Spleen (tissue), 11 donors: ENCODE results near the gene GNG10. TPM values are rescaled to one million over a fixed set of nuclear protein-coding genes. Genes with fewer than 3 reads are reported as not detected.

Source experiments
- DNase-seq: peaks from one replicate; pipeline ENCODE4 v3.0.0-alpha.2; 2020
- H3K27ac ChIP-seq, 8 donors: fragments of 200-600 bp; sonication (generic) in 7 of 8; 1 replicate in 4 of 8; 2 replicates in 4 of 8; pipeline versions ENCODE4 v1.5.0 to v1.8.0; 2016 to 2021; ENCODE audit warnings: inconsistent platforms in 4 of 8, mild to moderate bottlenecking in 4 of 8, moderate library complexity in 1 of 8
- H3K27me3 ChIP-seq, 7 donors: fragments of 200-600 bp; sonication (generic) in 6 of 7; replicated peaks in 1 of 7; 1 replicate in 4 of 7; 2 replicates in 3 of 7; pipeline versions ENCODE4 v1.5.0 to v1.8.0; 2016 to 2021; ENCODE audit warnings: inconsistent platforms in 3 of 7, mild to moderate bottlenecking in 1 of 7
- H3K36me3 ChIP-seq, 6 donors: fragments of 200-600 bp; sonication (generic) in 5 of 6; 1 replicate in 4 of 6; 2 replicates in 2 of 6; pipeline versions ENCODE4 v1.5.0 to v1.8.0; 2016 to 2021; ENCODE audit warnings: inconsistent platforms in 2 of 6
- H3K4me1 ChIP-seq, 6 donors: fragments of 200-600 bp; sonication (generic) in 5 of 6; 1 replicate in 3 of 6; 2 replicates in 3 of 6; pipeline versions ENCODE4 v1.5.0 to v1.8.0; 2016 to 2021; ENCODE audit warnings: inconsistent platforms in 3 of 6
- H3K4me3 ChIP-seq, 8 donors: fragments of 200-600 bp; sonication (generic) in 7 of 8; 1 replicate in 4 of 8; 2 replicates in 4 of 8; pipeline versions ENCODE4 v1.5.0 to v1.8.0; 2016 to 2021; ENCODE audit warnings: inconsistent platforms in 4 of 8, mild to moderate bottlenecking in 4 of 8, moderate library complexity in 2 of 8
- H3K9me3 ChIP-seq, 8 donors: fragments of 200-600 bp; sonication (generic) in 7 of 8; 1 replicate in 4 of 8; 2 replicates in 4 of 8; pipeline versions ENCODE4 v1.5.0 to v1.8.0; 2016 to 2021; ENCODE audit warnings: inconsistent platforms in 4 of 8
- POLR2A ChIP-seq, 3 donors: fragments of 450-650 bp; IDR thresholded peaks; one replicate each; pipeline ENCODE4 v1.5.1; 2017; ENCODE audit warnings: antibody characterized with exemption in 3 of 3, mild to moderate bottlenecking in 1 of 3
- POLR2AphosphoS5 ChIP-seq, 3 donors: sonication (generic); formaldehyde crosslinking; IDR thresholded peaks; one replicate each; pipeline ENCODE4 v1.5.1; 2017; ENCODE audit warnings: antibody characterized with exemption in 3 of 3
- WGBS, 5 donors: extraction: QIAGEN DNeasy Blood & Tissue Kit in 3 of 5; methylation state at CpG; one replicate each; pipeline versions ENCODE4 v1.1.5 to v1.1.7; 2013 to 2018; 5-methylcytosine and 5-hydroxymethylcytosine counted together
- intact Hi-C: fragments of 100-400 bp; cut with DNase I; formaldehyde crosslinking; loops from one replicate; pipeline ENCODE4 v1.15.0; 2023; ENCODE audit warnings: low total_unique reads
- polyA plus RNA-seq, 3 donors: library from polyadenylated mRNA; stranded (reverse); fragments of 200-250 nt; gene quantifications; one replicate each; pipeline ENCODE4 v1.2.1, GENCODE V29; 2013
- total RNA-seq, 7 donors: library from RNA; depleted of rRNA in 3 of 7; stranded (reverse); fragments of >200 nt in 3 of 7; fragmentation: NEBNext Ultra II Directional in 4 of 7; extraction: Animal tissue kit (Norgen Biotek cat#: 25700) in 4 of 7; gene quantifications; one replicate each; pipeline versions ENCODE4 v1.1.0 to v1.2.1, GENCODE V29; 2016 to 2021
- TF ChIP-seq, protein P1 (sequence below), 11 experiments: fragments of 200-600 bp in 7 of 11; fragments of 450-650 bp in 4 of 11; sonication (generic) in 4 of 11; IDR thresholded peaks in 8 of 11; conservative IDR thresholded peaks in 3 of 11; 1 replicate in 7 of 11; 2 replicates in 4 of 11; pipeline versions ENCODE4 v1.4.0 to v1.8.0; 2016 to 2021; ENCODE audit warnings: antibody characterized with exemption in 11 of 11, inconsistent platforms in 4 of 11, mild to moderate bottlenecking in 1 of 11
- donor health status: healthy with polysubstance abuse.
- donor health status: DM: no; HTN: no; CAD: no; lungs with moderate emphysema.
- donor health status: DM: no; HTN: no; CAD: no.
- donor health status: Bipolar disorder and iron deficiency.
- donor health status: healthy.
- donor health status: DM: no; HTN: no; CAD: no.
- donor health status: DM: yes; HTN: yes; CAD: no.

Gene GNG10
- total and polyA plus RNA-seq, 10 donors, result 34.0 to 141 (median 52.6) TPM

DNA sequence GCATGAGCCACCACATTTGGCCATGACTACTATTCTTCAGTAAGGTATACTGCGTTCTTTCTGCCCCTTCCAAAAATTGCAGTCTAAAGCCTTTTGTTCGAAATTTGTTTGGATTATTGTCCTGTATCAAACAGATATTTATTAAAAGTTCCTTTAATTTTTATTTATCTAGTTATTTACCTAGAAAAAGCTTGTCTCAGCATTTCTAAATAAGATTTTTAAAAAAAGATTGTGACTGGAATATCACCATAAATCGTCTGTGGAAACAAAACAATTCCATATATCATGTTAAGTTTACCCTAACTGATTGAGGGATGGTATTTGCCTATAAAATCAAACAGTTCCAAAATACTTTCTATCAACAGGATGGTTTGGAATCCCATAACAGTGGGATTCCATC lies 14.7 kb downstream of the GNG10 start:
- DNase-seq, result no peak
- H3K4me3 ChIP-seq, result no peak overlapping the region
- peaks cover 0 to 70% (median under 1%) of the 10 kb centered on the region in 6 donors for H3K36me3 ChIP-seq
- TF ChIP-seq POLR2AphosphoS5 (IDR thresholded peaks at IDR 0.05), result no peak
- no peak for TF ChIP-seq POLR2A (IDR thresholded peaks at IDR 0.05)
- TF ChIP-seq, protein P1, sequence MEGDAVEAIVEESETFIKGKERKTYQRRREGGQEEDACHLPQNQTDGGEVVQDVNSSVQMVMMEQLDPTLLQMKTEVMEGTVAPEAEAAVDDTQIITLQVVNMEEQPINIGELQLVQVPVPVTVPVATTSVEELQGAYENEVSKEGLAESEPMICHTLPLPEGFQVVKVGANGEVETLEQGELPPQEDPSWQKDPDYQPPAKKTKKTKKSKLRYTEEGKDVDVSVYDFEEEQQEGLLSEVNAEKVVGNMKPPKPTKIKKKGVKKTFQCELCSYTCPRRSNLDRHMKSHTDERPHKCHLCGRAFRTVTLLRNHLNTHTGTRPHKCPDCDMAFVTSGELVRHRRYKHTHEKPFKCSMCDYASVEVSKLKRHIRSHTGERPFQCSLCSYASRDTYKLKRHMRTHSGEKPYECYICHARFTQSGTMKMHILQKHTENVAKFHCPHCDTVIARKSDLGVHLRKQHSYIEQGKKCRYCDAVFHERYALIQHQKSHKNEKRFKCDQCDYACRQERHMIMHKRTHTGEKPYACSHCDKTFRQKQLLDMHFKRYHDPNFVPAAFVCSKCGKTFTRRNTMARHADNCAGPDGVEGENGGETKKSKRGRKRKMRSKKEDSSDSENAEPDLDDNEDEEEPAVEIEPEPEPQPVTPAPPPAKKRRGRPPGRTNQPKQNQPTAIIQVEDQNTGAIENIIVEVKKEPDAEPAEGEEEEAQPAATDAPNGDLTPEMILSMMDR (IDR thresholded peaks at IDR 0.05 in 8 of 11, conservative IDR thresholded peaks at IDR 0.05 in 3 of 11), result no peak
- H3K4me1 ChIP-seq, result no peaks in the 10 kb centered on the region
- no peaks in the 10 kb centered on the region for H3K27me3 ChIP-seq
- intact Hi-C loops, result no loop called here
- WGBS, 5 donors, result 94 to 99% (median 96%) methylated on average over 3 of the region's 3 CpGs
- no peaks in the 10 kb centered on the region for H3K9me3 ChIP-seq
- H3K27ac ChIP-seq, result no peak overlapping the region

DNA sequence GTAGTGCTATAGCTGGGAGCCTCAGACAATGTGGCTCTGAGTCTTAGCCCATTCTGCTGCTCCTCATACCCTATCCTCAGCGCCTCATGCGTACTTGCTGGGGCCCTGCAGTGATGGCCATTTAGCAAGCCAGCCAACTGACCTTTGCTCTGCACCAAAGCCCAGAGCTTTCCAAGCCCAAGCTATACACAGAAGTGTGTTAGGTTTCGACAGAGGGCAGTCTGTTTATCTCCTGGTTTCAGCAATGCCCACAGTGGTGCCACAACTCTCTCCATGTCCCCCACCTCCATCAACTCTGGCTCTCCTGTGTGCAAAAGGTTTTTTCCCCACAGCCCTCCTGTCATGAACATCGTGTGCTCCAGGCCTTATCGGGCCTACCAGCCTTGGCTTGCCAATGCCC lies 16.9 kb downstream of the GNG10 start:
- 97 to 100% (median 98%) methylated on average over 5 of the region's 5 CpGs for WGBS, 5 donors
- TF ChIP-seq POLR2A (IDR thresholded peaks at IDR 0.05) (no peak), POLR2AphosphoS5 (IDR thresholded peaks at IDR 0.05) (no peak)
- TF ChIP-seq, protein P1 (IDR thresholded peaks at IDR 0.05 in 8 of 11, conservative IDR thresholded peaks at IDR 0.05 in 3 of 11), result no peak
- intact Hi-C loops, result no loop called here

DNA sequence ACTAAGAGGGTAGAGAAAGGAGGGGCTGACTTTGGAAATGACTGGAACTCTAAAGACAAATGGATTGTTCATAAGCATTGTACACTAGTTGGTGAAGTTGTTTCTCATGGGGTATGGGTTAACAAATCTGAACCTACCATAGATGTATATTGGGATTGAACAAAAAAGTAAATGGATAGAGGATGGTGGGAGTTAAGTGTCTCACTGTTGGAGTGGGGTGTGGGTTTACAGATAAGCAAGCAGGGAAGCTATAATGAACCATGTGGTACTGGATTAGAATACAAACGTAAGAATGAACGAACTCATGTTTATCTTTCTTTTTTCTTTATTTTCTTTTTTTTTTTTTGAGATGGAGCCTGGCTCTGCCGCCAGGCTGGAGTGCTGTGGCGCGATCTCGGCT lies 17.8 kb downstream of the GNG10 start:
- H3K4me3 ChIP-seq, result no peak overlapping the region
- no peaks in the 10 kb centered on the region for H3K4me1 ChIP-seq
- peaks cover 0 to 60% (median 0%) of the 10 kb centered on the region in 6 donors for H3K36me3 ChIP-seq
- TF ChIP-seq POLR2AphosphoS5 (IDR thresholded peaks at IDR 0.05) (no peak), POLR2A (IDR thresholded peaks at IDR 0.05) (no peak)
- TF ChIP-seq, protein P1 (IDR thresholded peaks at IDR 0.05 in 8 of 11, conservative IDR thresholded peaks at IDR 0.05 in 3 of 11), result no peak
- 94 to 98% (median 96%) methylated on average over 6 of the region's 6 CpGs for WGBS, 5 donors
- no peak for DNase-seq
- no peak overlapping the region for H3K27ac ChIP-seq
- intact Hi-C loops, result no loop called here
- no peaks in the 10 kb centered on the region for H3K27me3 ChIP-seq
- H3K9me3 ChIP-seq, result no peaks in the 10 kb centered on the region

More for the DNA sequence above, 16.9 kb downstream of the GNG10 start:
- Histone ChIP-seq H3K9me3 (no peaks in the 10 kb centered on the region), H3K27ac (no peak overlapping the region), H3K4me1 (no peaks in the 10 kb centered on the region), H3K4me3 (no peak overlapping the region), H3K27me3 (no peaks in the 10 kb centered on the region), H3K36me3 (peaks cover 0 to 60% (median 0%) of the 10 kb centered on the region in 6 donors)
- no peak for DNase-seq

GRCh38 chr9:111683392-111683791 lies 22.0 kb downstream of the GNG10 start:
- Histone ChIP-seq H3K36me3 (peaks cover 0 to 27% (median 0%) of the 10 kb centered on the region in 6 donors), H3K27ac (no peak overlapping the region), H3K4me3 (no peak overlapping the region), H3K9me3 (no peaks in the 10 kb centered on the region), H3K27me3 (no peaks in the 10 kb centered on the region), H3K4me1 (no peaks in the 10 kb centered on the region)
- TF ChIP-seq POLR2AphosphoS5 (IDR thresholded peaks at IDR 0.05), result no peak
- TF ChIP-seq, protein P1 (IDR thresholded peaks at IDR 0.05 in 8 of 11, conservative IDR thresholded peaks at IDR 0.05 in 3 of 11), result no peak
- no peak for TF ChIP-seq POLR2A (IDR thresholded peaks at IDR 0.05)
- 84 to 96% (median 96%) methylated on average over 1 of the region's 1 CpG for WGBS, 5 donors
- DNase-seq, result no peak
- intact Hi-C loops, result no loop called here
